Left kidney (tissue), 2 donors: ENCODE results near the gene SSRP1. TPM values are rescaled to one million over a fixed set of nuclear protein-coding genes. Genes with fewer than 3 reads are reported as not detected.
"Not testable (repeated sequence)": the region's sequence is repeated elsewhere in the genome, so short reads cannot be mapped to it uniquely, and the experiment has no call there.

Experiments
- DNase-seq: peaks from one replicate; pipeline ENCODE4 v3.0.0-alpha.2; 2013
- polyA plus RNA-seq: library from polyadenylated mRNA; unstranded; fragments of 120-200 nt; gene quantifications from one replicate; pipeline ENCODE4 v1.2.1, GENCODE V29; 2013; ENCODE audit not compliant: insufficient read length

Gene SSRP1
- polyA plus RNA-seq, 1 donor: 200 TPM

DNA sequence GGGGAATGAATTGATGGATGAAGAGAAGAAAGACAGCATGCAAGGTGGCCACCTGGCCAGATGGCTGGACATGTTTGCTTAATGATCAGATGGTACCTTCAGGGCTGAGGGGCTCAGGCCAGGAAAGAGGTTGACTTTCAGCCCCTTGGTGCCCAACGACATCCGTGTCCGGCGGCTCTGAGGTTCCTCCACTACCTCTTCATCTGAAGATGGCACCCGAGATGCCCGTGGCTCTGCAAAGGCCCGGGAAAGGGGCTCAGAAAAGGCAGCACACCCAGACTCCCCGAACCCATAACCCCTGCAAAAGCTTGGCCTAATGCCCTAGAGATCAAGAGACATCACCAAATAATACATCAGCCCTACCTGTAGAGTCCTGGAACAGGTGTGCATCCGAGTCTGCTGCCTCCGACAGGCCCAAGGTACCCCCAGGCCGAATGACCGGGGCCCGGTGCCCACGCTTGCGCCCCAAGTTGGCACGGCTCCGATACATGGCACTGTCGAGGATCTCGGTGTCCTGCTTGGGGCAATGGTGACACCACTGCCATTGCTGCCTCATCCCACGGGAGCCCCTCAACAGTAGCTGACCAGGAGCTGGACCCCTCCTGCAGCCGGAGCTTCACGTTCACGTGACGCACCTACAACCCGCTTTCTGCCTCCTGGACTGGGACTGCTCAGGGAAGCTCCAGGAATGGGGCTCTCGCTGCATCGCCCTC is 33.8 kb downstream of the SSRP1 start:
- no peak for DNase-seq

- no peak for DNase-seq
Observed at GRCh38 chr11:57300785-57301184, 34.9 kb downstream of the SSRP1 start.

GRCh38 chr11:57299150-57299737 is 36.4 kb downstream of the SSRP1 start:
- no peak for DNase-seq

DNA sequence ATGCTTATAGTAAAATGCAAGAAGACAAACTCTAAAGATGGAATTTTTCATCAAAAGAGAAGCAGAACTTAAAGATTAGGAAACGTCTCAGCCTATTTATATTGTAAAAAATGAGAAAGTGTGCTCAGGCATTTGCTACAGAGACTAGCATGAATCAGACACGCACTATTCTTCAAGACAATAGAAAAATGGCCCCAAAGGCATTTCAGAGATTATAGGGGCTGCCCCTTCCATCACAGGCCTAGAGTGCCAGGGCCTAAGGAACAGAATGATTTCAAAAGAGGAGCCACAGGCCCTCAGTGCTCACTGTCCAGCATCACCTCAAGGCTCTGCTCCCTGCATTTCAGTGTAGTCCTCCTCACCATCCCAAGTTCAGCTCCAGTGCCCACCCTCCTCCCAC is 38.5 kb downstream of the SSRP1 start:
- no peak for DNase-seq

GRCh38 chr11:57296205-57296604 is 39.5 kb downstream of the SSRP1 start:
- not testable (repeated sequence) for DNase-seq

- DNase-seq: no peak
Observed at GRCh38 chr11:57294225-57295131, 41.2 kb downstream of the SSRP1 start.

GRCh38 chr11:57290288-57290687 is 45.4 kb downstream of the SSRP1 start:
- DNase-seq: no peak

DNA sequence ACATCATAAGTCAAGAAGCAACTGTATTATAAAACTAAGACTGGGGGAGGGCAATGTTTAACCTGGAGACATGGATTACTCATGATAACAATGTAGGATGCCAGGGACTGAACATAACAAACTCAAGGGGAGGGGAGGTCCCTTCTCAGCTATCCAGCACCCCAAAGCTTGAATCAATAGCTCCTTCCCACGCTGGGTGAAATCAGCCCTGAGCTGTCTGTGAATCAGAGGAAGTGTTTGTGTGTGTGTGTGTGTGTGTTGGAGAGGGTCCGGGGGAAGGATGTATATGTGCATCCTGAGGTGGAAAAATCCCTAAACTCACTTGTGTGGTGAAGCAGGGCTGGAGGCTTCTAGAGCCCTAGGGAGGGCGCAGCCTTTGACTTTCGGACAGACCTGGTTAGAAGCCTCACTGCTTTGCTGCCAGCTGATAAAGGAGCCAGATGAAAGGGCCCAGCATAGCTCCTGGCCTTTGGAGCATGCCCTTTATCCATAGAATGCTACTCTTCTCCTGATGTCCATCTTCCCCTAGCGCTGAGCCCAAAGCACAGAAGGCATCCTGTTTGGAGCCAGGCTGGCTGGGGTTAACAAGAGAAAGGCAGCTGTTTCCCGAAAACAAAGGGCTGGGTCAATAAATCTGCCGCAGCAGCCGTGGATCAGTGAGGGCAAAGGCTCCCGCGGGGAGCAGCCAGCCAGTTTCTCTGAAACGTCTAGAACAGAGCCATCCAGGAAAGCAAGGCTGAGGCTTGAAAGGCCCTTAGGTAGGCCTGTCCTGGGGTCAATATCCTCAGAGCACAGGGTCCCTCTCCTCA is 46.7 kb downstream of the SSRP1 start:
- no peak for DNase-seq

DNA sequence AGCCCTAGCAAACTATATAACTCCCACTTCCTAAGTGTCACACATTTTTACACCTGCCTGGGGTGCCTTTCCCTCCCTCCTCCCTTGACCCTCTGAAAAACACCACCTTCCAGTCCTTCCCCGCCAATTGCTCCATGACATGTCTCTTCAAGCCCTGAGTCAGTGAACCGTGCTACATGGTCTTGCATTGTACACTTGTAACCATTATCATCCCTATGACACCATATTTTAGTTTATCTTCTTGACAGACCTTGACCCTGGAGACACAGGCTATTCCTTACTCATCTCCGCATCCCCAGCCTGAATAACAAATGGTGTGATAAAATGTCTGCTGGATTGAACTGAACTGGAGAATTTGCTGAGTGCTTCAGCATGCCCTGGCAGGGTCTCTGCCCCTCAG is 47.8 kb downstream of the SSRP1 start:
- no peak for DNase-seq

GRCh38 chr11:57283231-57283990 is 52.3 kb downstream of the SSRP1 start:
- no peak for DNase-seq

DNA sequence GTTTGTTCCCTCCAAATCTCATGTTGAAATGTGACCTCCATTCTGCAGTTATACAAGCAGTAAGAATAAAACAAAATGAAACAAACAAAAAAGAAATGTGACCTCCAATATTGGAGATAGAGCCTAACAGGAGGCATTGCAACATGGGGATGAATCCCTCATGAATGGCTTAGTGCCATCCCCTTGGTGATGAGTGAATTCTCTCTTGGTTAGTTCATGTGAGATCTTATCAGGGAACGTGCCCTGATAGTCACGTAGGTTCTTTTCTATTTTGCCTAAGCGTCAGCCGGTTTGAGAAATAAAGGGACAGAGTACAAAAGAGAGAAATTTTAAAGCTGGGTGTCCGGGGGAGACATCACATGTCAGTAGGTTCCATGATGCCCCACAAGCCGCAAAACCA is 54.1 kb downstream of the SSRP1 start:
- not testable (repeated sequence) for DNase-seq

GRCh38 chr11:57279116-57279515 is 56.6 kb downstream of the SSRP1 start:
- DNase-seq: no peak

DNA sequence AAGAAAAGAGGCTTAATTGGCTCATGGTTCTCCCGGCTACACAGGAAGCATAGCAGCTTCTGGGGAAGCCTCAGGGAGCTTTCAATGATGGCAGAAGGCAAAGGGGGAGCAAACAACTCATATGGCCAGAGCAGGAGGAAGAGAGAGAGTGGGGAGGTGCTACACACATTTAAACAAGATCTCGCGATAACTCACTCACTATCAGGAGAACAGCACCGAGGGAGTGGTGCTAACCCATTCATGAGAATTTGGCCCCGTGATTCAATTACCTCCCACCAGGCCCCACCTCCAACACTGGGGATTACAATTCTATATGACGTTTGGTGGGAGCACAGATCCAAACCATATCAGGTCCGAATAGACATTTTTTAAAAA is 57.0 kb downstream of the SSRP1 start:
- DNase-seq: no peak

- DNase-seq: peak; percentile 78
Observed at GRCh38 chr11:57277845-57278720, 57.6 kb downstream of the SSRP1 start.

DNA sequence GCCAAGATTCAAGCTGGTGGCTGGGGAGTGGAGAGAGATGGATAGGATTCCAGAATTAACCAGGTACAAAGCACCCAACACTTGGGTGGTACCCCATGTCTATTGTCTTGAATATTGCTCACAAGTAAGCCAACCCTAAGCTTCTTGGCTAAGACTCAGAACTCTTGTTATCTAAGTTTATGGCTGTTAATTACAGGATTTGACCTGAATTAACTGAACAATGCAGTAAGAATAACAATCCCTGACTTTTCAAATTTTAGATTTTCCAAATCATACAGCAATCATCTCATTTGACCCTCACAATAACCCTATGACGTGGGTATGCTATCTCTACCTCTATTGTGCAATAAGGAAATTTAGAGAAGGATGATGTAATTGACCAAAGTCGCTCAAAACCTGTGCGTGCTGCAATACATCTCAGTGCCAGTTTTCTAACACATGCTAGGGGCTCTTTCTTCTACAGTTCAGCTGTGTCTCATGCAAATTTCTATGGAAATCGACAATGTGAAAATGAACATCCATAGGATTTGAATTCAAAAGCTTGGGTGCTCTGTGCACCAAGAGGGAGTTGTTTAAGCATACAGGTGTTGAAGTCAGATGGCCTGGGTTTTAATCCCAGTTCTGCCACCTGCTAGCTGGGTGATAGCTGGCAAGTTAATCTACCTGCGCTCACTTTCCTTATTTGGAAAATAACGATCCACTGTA is 58.6 kb downstream of the SSRP1 start:
- DNase-seq: no peak

DNA sequence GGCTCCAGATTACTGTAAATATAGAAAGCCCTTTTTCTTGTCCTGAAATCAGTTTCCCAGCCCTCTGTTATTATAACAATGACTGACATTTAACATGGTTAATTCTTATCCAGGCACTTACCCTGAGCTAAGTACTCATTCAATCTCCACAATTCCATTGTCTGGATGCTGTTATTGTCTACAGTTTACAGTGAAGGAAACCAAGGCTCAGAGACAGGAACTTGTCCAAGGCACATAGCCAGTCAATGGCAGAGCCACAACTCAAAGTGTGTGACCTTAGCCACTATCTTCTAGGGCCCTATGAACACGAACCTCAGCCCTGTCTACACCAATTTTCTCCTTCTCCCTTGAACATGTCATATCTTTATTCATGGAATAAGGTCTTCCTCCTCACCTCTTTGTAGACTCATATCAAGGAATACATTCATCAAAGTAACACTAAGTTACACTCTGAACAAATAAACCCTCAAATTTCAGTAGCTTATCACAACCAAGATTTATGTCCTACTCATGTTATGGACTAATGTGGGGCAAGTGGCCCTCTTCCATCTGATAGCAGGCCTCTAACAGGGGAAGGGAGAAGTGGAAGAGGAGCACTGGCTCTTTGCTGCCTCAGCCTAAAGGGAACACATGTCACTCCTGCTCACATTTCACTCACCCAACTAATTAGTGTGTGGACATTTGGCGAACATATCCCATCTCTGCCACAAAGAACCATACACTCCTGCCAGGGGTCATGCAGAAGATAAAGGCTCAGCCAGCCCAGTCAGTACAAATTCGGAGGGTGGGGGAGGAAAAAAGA is 59.3 kb downstream of the SSRP1 start:
- no peak for DNase-seq
